OCI-LY7 (cell line): ENCODE measurements around the gene LONP2. TPM values are rescaled to one million over a fixed set of nuclear protein-coding genes. Genes with fewer than 3 reads are reported as not detected.

Experiments
- BruUV-seq: library from RNA; stranded (reverse); fragments of 400-500 nt; replicated peaks from 2 replicates; lab custom pipeline; 2021; lab: Mats Ljungman, UMichigan
- CTCF ChIA-PET: fragments of 300-600 bp; sonication (Branson Sonifier 250); formaldehyde crosslinking; loops from one replicate; lab custom pipeline; 2022; ENCODE audit warnings: antibody characterized with exemption; ENCODE audit not compliant: unreplicated experiment; lab: Charles Lee
- POLR2A ChIA-PET: fragments of 300-600 bp; sonication (Branson Sonifier 250); formaldehyde crosslinking; loops from one replicate; lab custom pipeline; 2022; ENCODE audit warnings: antibody characterized with exemption; lab: Charles Lee
- DNase-seq: peaks from one replicate; pipeline ENCODE4 v3.0.0-alpha.2; 2015; ENCODE audit warnings: low spot score
- H2AFZ ChIP-seq: fragments of 200-600 bp; sonication (generic), shearing (Covaris generic); 2 replicates; pipeline ENCODE4 v1.6.1; 2014; ENCODE audit warnings: mild to moderate bottlenecking, antibody characterized with exemption, low read length, moderate library complexity
- H3K27ac ChIP-seq: fragments of 200-600 bp; sonication (generic); 2 replicates; pipeline ENCODE4 v1.5.1; 2014; ENCODE audit warnings: mixed run types, low read depth, mild to moderate bottlenecking, moderate library complexity, low read length, inconsistent platforms; ENCODE audit not compliant: poor library complexity, severe bottlenecking
- H3K36me3 ChIP-seq: fragments of 200-600 bp; sonication (generic); 2 replicates; pipeline ENCODE4 v1.6.1; 2014; ENCODE audit warnings: mild to moderate bottlenecking, antibody characterized with exemption, low read length, moderate library complexity, mixed read lengths; ENCODE audit not compliant: insufficient read depth
- H3K4me1 ChIP-seq: fragments of 200-600 bp; sonication (generic); 2 replicates; pipeline ENCODE4 v1.5.1; 2014; ENCODE audit warnings: mild to moderate bottlenecking, low read length; ENCODE audit not compliant: insufficient read depth, poor library complexity, severe bottlenecking
- H3K4me2 ChIP-seq: fragments of 200-600 bp; sonication (generic); 2 replicates; pipeline ENCODE4 v1.6.1; 2014; ENCODE audit warnings: mild to moderate bottlenecking, low read length
- H3K4me3 ChIP-seq: fragments of 200-600 bp; sonication (generic); 2 replicates; pipeline ENCODE4 v1.5.1; 2014; ENCODE audit warnings: mild to moderate bottlenecking, low read depth, low read length; ENCODE audit not compliant: poor library complexity, severe bottlenecking
- H3K79me2 ChIP-seq: fragments of 200-600 bp; sonication (generic); 2 replicates; pipeline ENCODE4 v1.6.1; 2016; ENCODE audit warnings: low read depth, mild to moderate bottlenecking, low read length, moderate library complexity, mixed read lengths; ENCODE audit not compliant: insufficient read depth
- H3K9me2 ChIP-seq: fragments of 200-600 bp; sonication (generic); 2 replicates; pipeline ENCODE4 v1.6.1; 2016; ENCODE audit warnings: mild to moderate bottlenecking, low read length, mixed read lengths; ENCODE audit not compliant: insufficient read depth
- H3K9me3 ChIP-seq: fragments of 200-600 bp; sonication (generic); 2 replicates; pipeline ENCODE4 v1.6.1; 2014; ENCODE audit warnings: mild to moderate bottlenecking, mixed run types, low read length, mixed read lengths
- H4K20me1 ChIP-seq: fragments of 200-600 bp; sonication (generic); 2 replicates; pipeline ENCODE4 v1.6.1; 2014; ENCODE audit warnings: mild to moderate bottlenecking, antibody characterized with exemption, low read length, moderate library complexity, mixed read lengths; ENCODE audit not compliant: insufficient read depth
- EZH2phosphoT487 ChIP-seq: fragments of 200-600 bp; sonication (generic); IDR thresholded peaks from 2 replicates; pipeline ENCODE4 v1.6.1; 2018; ENCODE audit warnings: low read depth, borderline replicate concordance, mild to moderate bottlenecking, mixed run types, antibody characterized with exemption, low read length, moderate library complexity, mixed read lengths
- intact Hi-C: fragments of 100-400 bp; cut with micrococcal nuclease; formaldehyde crosslinking; loops from one replicate; pipeline ENCODE4 v1.10.0; 2022; ENCODE audit not compliant: unreplicated experiment
- total RNA-seq, 2 experiments: library from RNA; depleted of rRNA in 1 of 2; stranded (reverse); fragments of >200 nt in 1 of 2; shearing (Covaris generic) in 1 of 2; gene quantifications; 2 replicates each; pipeline ENCODE4 v1.2.3, GENCODE V29; 2014 to 2022
- TF ChIP-seq, protein P1 (sequence below): fragments of 200-600 bp; sonication (generic); conservative IDR thresholded peaks from 2 replicates; pipeline ENCODE4 v1.5.1; 2014; ENCODE audit warnings: mild to moderate bottlenecking, antibody characterized with exemption, low read length, moderate library complexity, mixed read lengths

The LONP2 gene
- total RNA-seq, 2 experiments from 2014 or later, result 13.0 to 23.3 TPM

- POLR2A ChIA-PET, result interaction anchor here (0.6 kb wide), 1 partner anchor 30 kb away, joined by 4 read pairs; no protein-coding TSS in a partner anchor
- intact Hi-C loops, result no loop called here
- H4K20me1 ChIP-seq, result no peaks in the 10 kb centered on the region
These were observed 40.8 kb downstream of the LONP2 start for GRCh38 chr16:48284772-48285409.

GRCh38 chr16:48287239-48287638 lies 43.1 kb downstream of the LONP2 start:
- H3K79me2 ChIP-seq, result no peaks in the 10 kb centered on the region
- H2AFZ ChIP-seq, result no peak overlapping the region
- no peak overlapping the region for H3K4me3 ChIP-seq
- H3K9me2 ChIP-seq, result no peaks in the 10 kb centered on the region
- no peak for DNase-seq
- H3K27ac ChIP-seq, result no peak overlapping the region
- H3K4me1 ChIP-seq, result no peaks in the 10 kb centered on the region
- ChIA-PET CTCF (no interaction called here), POLR2A (no interaction called here)
- no TSS peak for BruUV-seq
- H4K20me1 ChIP-seq, result no peaks in the 10 kb centered on the region
- no peak overlapping the region for H3K4me2 ChIP-seq
- H3K9me3 ChIP-seq, result no peaks in the 10 kb centered on the region
- peaks cover 3% of the 10 kb centered on the region; the same call in 1 of the 2 replicates for H3K36me3 ChIP-seq
- TF ChIP-seq EZH2phosphoT487, result no peak
- TF ChIP-seq, protein P1, sequence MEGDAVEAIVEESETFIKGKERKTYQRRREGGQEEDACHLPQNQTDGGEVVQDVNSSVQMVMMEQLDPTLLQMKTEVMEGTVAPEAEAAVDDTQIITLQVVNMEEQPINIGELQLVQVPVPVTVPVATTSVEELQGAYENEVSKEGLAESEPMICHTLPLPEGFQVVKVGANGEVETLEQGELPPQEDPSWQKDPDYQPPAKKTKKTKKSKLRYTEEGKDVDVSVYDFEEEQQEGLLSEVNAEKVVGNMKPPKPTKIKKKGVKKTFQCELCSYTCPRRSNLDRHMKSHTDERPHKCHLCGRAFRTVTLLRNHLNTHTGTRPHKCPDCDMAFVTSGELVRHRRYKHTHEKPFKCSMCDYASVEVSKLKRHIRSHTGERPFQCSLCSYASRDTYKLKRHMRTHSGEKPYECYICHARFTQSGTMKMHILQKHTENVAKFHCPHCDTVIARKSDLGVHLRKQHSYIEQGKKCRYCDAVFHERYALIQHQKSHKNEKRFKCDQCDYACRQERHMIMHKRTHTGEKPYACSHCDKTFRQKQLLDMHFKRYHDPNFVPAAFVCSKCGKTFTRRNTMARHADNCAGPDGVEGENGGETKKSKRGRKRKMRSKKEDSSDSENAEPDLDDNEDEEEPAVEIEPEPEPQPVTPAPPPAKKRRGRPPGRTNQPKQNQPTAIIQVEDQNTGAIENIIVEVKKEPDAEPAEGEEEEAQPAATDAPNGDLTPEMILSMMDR, result no peak
- intact Hi-C loops, result no loop called here

More at GRCh38 chr16:48284772-48285409, 40.8 kb downstream of the LONP2 start:
- H3K4me2 ChIP-seq, result no peak overlapping the region
- H3K36me3 ChIP-seq, result peaks cover 3% of the 10 kb centered on the region; the same call in 1 of the 2 replicates
- H3K79me2 ChIP-seq, result no peaks in the 10 kb centered on the region
- H3K9me3 ChIP-seq, result no peaks in the 10 kb centered on the region
- no peak overlapping the region for H3K4me3 ChIP-seq
- H3K4me1 ChIP-seq, result no peaks in the 10 kb centered on the region
- CTCF ChIA-PET, result no interaction called here
- no peaks in the 10 kb centered on the region for H3K9me2 ChIP-seq
- no peak overlapping the region for H2AFZ ChIP-seq
- no peak for DNase-seq
- TF ChIP-seq EZH2phosphoT487, result no peak
- TF ChIP-seq, protein P1, result no peak
- no TSS peak for BruUV-seq
- no peak overlapping the region for H3K27ac ChIP-seq

DNA sequence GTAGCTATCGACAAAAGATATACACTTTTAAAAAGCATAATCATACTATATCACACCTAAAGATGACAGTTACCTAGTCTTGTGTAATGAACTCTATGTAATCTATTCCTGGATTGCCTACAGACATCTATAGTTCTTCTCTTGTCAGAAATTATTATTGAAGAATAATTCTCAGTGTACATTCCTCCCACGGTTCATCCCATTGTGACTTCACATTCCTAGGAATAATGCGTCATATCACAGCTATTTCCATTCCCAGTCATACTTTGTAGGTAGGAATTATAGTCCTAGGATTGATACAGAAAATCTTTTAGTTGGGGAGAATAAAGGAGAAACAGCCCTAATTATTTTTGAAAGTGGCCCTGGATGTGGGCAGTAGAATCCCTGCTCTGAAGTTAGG lies 47.2 kb downstream of the LONP2 start:
- no peaks in the 10 kb centered on the region for H3K79me2 ChIP-seq
- peaks cover 7% of the 10 kb centered on the region; the same call in 1 of the 2 replicates for H3K36me3 ChIP-seq
- POLR2A ChIA-PET, result interaction anchor here (0.6 kb wide), 1 partner anchor 20 kb away, joined by 3 read pairs; no protein-coding TSS in a partner anchor

More for the DNA sequence above, 47.2 kb downstream of the LONP2 start:
- intact Hi-C loops, result no loop called here
- no peaks in the 10 kb centered on the region for H3K9me2 ChIP-seq
- no peak overlapping the region for H3K4me2 ChIP-seq
- no peak overlapping the region for H3K4me3 ChIP-seq
- no TSS peak for BruUV-seq
- no peak overlapping the region for H3K27ac ChIP-seq
- CTCF ChIA-PET, result no interaction called here
- no peaks in the 10 kb centered on the region for H4K20me1 ChIP-seq
- no peaks in the 10 kb centered on the region for H3K9me3 ChIP-seq
- no peaks in the 10 kb centered on the region for H3K4me1 ChIP-seq
- no peak overlapping the region for H2AFZ ChIP-seq
- no peak for TF ChIP-seq EZH2phosphoT487
- TF ChIP-seq, protein P1, result no peak
- no peak for DNase-seq
